ENCODE measurements around the gene OR10Z1.

The OR10Z1 gene

DNA sequence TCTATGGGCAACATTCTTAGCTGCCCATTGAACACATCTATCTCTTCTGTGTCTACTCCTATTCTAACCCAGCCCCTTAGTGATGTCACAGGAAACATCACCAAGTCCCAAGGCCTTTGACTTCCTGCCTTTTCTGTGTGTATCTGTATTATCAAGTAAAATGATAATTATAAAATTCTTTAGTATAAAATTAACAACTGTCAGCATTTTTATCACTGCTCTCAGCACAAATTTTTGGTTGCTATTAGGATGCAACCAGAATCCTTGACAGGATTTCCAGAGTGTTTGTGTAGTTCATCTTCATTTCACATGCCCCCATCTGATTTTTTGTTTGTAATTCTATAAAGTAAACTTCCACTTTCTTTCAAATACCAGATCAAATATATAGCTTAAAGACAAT lies 33.8 kb downstream of the OR10Z1 start:
- TF ChIP-seq GATA2 (IDR thresholded peaks at IDR 0.05; ENCODE audit: low read depth, low read length) (no peak), GATA3 (IDR thresholded peaks at IDR 0.05; ENCODE audit: low read depth, low read length) (no peak)

DNA sequence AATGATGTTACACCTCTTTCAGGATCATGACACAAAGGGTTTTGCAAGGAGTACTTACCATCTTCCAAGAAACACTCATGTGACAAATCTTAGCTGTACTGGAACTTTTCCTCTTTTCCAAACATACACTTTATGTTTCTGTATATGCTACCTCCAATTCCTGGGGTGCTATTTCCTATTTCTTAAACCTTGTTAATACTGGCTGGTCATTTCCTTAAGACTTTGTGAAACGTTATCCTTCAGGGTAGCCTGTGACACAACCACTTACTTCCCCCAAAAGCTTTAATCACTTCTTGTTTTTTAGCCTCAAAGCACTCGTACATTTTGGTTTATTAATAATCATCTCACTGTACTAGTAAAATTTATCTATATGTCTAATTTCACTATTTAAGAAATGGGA lies 39.4 kb downstream of the OR10Z1 start:
- TF ChIP-seq GATA2 (IDR thresholded peaks at IDR 0.05; ENCODE audit: low read depth, low read length) = no peak
- TF ChIP-seq GATA3 (IDR thresholded peaks at IDR 0.05; ENCODE audit: low read depth, low read length) = no peak

DNA sequence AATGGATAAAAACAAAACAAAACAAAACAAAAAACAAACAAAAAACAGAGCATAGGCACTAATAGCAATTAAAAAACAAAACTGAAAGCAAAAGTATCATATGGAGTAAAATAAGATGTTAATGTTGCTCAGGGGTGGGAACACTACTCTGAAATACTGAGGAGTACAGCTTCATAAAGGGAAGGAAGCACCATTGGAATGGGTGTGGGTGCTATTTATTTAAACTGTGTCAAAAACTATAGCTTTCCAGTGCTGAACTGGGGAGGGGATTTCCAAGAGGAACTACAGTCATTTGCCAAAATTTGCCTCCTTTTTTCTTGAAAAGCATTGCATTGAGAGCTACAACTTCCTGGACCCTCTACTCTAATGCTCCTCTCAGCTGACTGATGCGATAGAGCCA lies 41.4 kb downstream of the OR10Z1 start:
- TF ChIP-seq GATA2 (IDR thresholded peaks at IDR 0.05; ENCODE audit: low read depth, low read length) (no peak), GATA3 (IDR thresholded peaks at IDR 0.05; ENCODE audit: low read depth, low read length) (no peak)

DNA sequence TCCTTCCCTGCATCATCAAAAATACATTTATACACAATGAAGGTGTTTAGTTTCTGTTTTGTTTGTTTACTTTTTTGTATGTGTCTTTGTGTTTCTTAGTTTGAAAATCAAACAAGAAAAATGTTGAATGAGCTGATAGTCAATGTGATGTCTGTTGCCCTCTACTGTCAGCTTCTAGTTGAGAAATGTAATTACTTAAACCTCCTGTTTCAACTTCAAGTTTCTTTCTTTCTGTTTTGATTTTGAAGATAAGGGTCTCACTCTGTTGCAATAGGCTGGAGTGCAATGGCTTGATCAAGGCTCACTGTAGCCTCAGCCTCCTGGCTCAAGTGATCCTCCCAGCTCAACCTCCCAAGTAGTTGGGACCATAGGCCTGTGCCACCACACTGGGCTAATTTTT lies 44.0 kb downstream of the OR10Z1 start:
- TF ChIP-seq GATA3 (IDR thresholded peaks at IDR 0.05; ENCODE audit: low read depth, low read length) (no peak), GATA2 (IDR thresholded peaks at IDR 0.05; ENCODE audit: low read depth, low read length) (no peak)

DNA sequence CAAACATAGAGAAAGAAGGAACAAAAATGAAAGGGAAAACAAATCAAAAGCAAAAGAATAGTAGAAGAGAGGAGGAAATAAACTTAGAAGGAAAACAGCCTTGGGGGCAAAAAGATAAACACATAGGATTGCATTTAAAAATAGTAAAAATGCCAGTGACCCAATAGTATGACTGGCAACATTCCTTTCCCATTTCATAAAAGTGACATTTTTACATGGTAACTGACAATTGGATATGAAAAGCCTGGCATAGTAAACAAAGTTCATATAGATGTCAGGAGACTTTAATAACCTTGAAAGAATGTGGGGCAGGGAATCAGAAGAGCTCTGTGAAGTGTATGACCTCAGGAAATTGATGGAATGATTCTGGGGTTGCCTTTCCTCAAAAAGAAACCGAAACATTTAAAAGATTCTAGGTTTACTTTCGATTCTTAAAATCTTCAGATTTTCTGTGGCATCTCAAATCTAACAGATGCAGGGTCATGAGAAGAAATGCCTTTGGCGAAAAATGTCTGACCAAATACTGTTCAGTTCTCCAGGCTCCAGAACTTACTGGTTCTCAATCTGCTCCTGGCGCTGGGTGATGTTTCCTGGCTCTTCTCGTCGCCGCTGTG lies 47.8 kb downstream of the OR10Z1 start:
- TF ChIP-seq GATA3 (IDR thresholded peaks at IDR 0.05; ENCODE audit: low read depth, low read length) = no peak
- TF ChIP-seq GATA2 (IDR thresholded peaks at IDR 0.05; ENCODE audit: low read depth, low read length) = no peak

DNA sequence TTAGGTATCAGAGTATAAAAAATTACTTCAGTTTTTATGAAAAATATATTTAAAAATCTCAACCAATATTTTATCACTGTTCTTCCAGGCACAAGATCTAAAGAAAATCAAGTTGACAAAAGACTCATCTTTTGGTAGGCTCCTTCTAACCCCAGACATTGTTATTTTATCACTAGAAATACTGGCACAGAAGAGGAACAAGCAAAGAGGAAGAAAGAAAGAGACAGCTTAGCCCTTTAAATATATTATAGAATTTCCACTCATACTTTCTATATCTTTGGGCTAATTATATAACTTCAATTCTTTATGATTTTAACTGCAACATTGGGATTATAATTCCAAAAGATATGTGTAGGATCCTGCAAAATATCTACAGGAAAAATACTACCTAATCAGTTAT lies 49.0 kb downstream of the OR10Z1 start:
- TF ChIP-seq GATA2 (IDR thresholded peaks at IDR 0.05; ENCODE audit: low read depth, low read length) (no peak), GATA3 (IDR thresholded peaks at IDR 0.05; ENCODE audit: low read depth, low read length) (no peak)

DNA sequence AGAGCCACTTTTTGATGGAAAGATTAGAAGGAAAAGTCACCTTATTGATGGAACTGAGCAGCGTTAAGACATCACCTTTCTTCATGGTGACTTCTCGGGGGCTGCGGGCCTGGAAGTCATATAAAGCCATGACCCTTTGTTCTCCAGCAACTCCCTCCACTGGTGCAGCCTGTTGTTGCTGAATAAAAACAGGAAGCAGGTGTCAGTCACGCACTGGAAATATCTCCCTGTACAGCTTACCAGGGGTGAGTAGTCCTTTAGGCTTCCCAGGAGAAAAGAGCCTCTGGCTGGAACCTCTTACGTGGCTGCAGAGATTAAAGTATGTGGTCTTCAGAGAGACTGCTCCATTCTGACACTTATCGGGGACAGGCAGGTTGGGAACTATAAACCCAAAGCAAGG lies 49.5 kb downstream of the OR10Z1 start:
- TF ChIP-seq GATA3 (IDR thresholded peaks at IDR 0.05; ENCODE audit: low read depth, low read length) (no peak), GATA2 (IDR thresholded peaks at IDR 0.05; ENCODE audit: low read depth, low read length) (no peak)

Data from SH-SY5Y (cell line).